Mesenchymal stem cell (in vitro differentiated cells and primary cell): ENCODE measurements around the gene SLC4A5.
"Not testable (repeated sequence)": the region's sequence is repeated elsewhere in the genome, so short reads cannot be mapped to it uniquely, and the experiment has no call there.

Source experiments
- DNase-seq: peaks from one replicate; pipeline ENCODE4 v3.0.0-alpha.2; 2013
- H2AFZ ChIP-seq: one replicate; pipeline ENCODE4 v1.6.1; 2013; ENCODE audit warnings: low read depth, mild to moderate bottlenecking, control low read depth, inconsistent platforms, low read length, moderate library complexity
- H2AK5ac ChIP-seq: 2 replicates; pipeline ENCODE4 v1.6.1; 2013; ENCODE audit warnings: low read length, moderate library complexity, mild to moderate bottlenecking, inconsistent platforms; ENCODE audit not compliant: severe bottlenecking
- H2BK120ac ChIP-seq: one replicate; pipeline ENCODE4 v1.6.1; 2013; ENCODE audit warnings: low read depth, mild to moderate bottlenecking, inconsistent platforms, low read length, moderate library complexity
- H2BK12ac ChIP-seq, 2 experiments: one replicate each; pipeline ENCODE4 v1.6.1; 2013; ENCODE audit warnings: inconsistent platforms in 2 of 2, low read length in 2 of 2, mild to moderate bottlenecking in 2 of 2, moderate library complexity in 2 of 2, control low read depth in 1 of 2
- H2BK15ac ChIP-seq: one replicate; pipeline ENCODE4 v1.6.1; 2013; ENCODE audit warnings: mild to moderate bottlenecking, low read depth, inconsistent platforms; ENCODE audit not compliant: poor library complexity, severe bottlenecking
- H2BK5ac ChIP-seq: 2 replicates; pipeline ENCODE4 v1.6.1; 2013; ENCODE audit warnings: low read depth, mild to moderate bottlenecking, low read length, control low read depth, inconsistent platforms; ENCODE audit not compliant: poor library complexity, severe bottlenecking
- H3K14ac ChIP-seq, 2 experiments: one replicate each; pipeline ENCODE4 v1.6.1; 2013; ENCODE audit warnings: inconsistent platforms in 2 of 2, low read length in 2 of 2, control low read depth in 1 of 2, mild to moderate bottlenecking in 1 of 2, moderate library complexity in 1 of 2
- H3K18ac ChIP-seq, 2 experiments: one replicate each; pipeline ENCODE4 v1.6.1; 2013; ENCODE audit warnings: inconsistent platforms in 2 of 2, low read length in 2 of 2, control low read depth in 1 of 2, low read depth in 1 of 2, mild to moderate bottlenecking in 1 of 2
- H3K23ac ChIP-seq, 2 experiments: one replicate each; pipeline ENCODE4 v1.6.1; 2013; ENCODE audit warnings: inconsistent platforms in 2 of 2, low read length in 2 of 2, mild to moderate bottlenecking in 2 of 2, moderate library complexity in 2 of 2, control low read depth in 1 of 2
- H3K27ac ChIP-seq: 2 replicates; pipeline ENCODE4 v1.5.1; 2013; ENCODE audit warnings: mild to moderate bottlenecking, moderate library complexity, low read length, control low read depth, inconsistent platforms; ENCODE audit not compliant: poor library complexity, severe bottlenecking
- H3K27me3 ChIP-seq, 2 experiments: 2 replicates each; pipeline versions ENCODE4 v1.6.1 to v1.7.0; 2013; ENCODE audit warnings: low read length in 2 of 2, mild to moderate bottlenecking in 2 of 2, moderate library complexity in 2 of 2, control low read depth in 1 of 2, inconsistent platforms in 1 of 2; ENCODE audit not compliant: control insufficient read depth in 1 of 2, insufficient read depth in 1 of 2
- H3K36me3 ChIP-seq, 2 experiments: 2 replicates each; pipeline versions ENCODE4 v1.6.1 to v1.7.0; 2013; ENCODE audit warnings: low read length in 2 of 2, control low read depth in 1 of 2, inconsistent platforms in 1 of 2, low read depth in 1 of 2, mild to moderate bottlenecking in 1 of 2; ENCODE audit not compliant: insufficient read depth in 2 of 2, control insufficient read depth in 1 of 2
- H3K4ac ChIP-seq, 2 experiments: one replicate each; pipeline ENCODE4 v1.6.1; 2013; ENCODE audit warnings: inconsistent platforms in 2 of 2, low read length in 2 of 2, mild to moderate bottlenecking in 2 of 2, moderate library complexity in 2 of 2, control low read depth in 1 of 2, low read depth in 1 of 2
- H3K4me1 ChIP-seq: 2 replicates; pipeline ENCODE4 v1.6.1; 2013; ENCODE audit warnings: low read depth, low read length, control low read depth; ENCODE audit not compliant: control insufficient read depth, insufficient read depth
- H3K4me2 ChIP-seq: 2 replicates; pipeline ENCODE4 v1.6.1; 2013; ENCODE audit warnings: low read length, mild to moderate bottlenecking, inconsistent platforms; ENCODE audit not compliant: poor library complexity, severe bottlenecking
- H3K4me3 ChIP-seq, 2 experiments: 2 replicates each; pipeline versions ENCODE4 v1.5.1 to v1.7.0; 2013; ENCODE audit warnings: low read length in 2 of 2, mild to moderate bottlenecking in 2 of 2, control low read depth in 1 of 2, low read depth in 1 of 2; ENCODE audit not compliant: insufficient read depth in 1 of 2
- H3K79me1 ChIP-seq: replicated peaks from 2 replicates; pipeline ENCODE4 v1.6.1; 2013; ENCODE audit warnings: mild to moderate bottlenecking, control low read depth, low read length, inconsistent platforms; ENCODE audit not compliant: poor library complexity, severe bottlenecking
- H3K9ac ChIP-seq: 2 replicates; pipeline ENCODE4 v1.7.0; 2013; ENCODE audit warnings: mild to moderate bottlenecking, low read length, moderate library complexity
- H3K9me3 ChIP-seq: 2 replicates; pipeline ENCODE4 v1.7.0; 2013; ENCODE audit warnings: mild to moderate bottlenecking, low read length; ENCODE audit not compliant: control insufficient read depth
- H4K8ac ChIP-seq: one replicate; pipeline ENCODE4 v1.6.1; 2013; ENCODE audit warnings: inconsistent platforms, mild to moderate bottlenecking, low read length, moderate library complexity
- H4K91ac ChIP-seq: one replicate; pipeline ENCODE4 v1.6.1; 2013; ENCODE audit warnings: mild to moderate bottlenecking, low read length, inconsistent platforms
- WGBS: methylation state at CpG from one replicate; pipeline ENCODE4 v1.1.7; 2013; ENCODE audit warnings: mixed read lengths; 5-methylcytosine and 5-hydroxymethylcytosine counted together

SLC4A5 gene

GRCh38 chr2:74188696-74189095 lies 154.5 kb downstream of the SLC4A5 start:
- Histone ChIP-seq H3K4me2 (no peak overlapping the region), H2AK5ac (no peak overlapping the region), H3K4me1 (peaks cover 6% of the 10 kb centered on the region), H2BK15ac (no peak overlapping the region), H3K36me3 (no peaks in the 10 kb centered on the region), H3K9ac (no peak overlapping the region), H3K9me3 (no peaks in the 10 kb centered on the region), H4K8ac (no peak overlapping the region), H3K14ac (no peak overlapping the region), H3K79me1 (no peaks in the 10 kb centered on the region), H3K27me3 (peaks cover 6 to 10% of the 10 kb centered on the region in 2 experiments), H3K27ac (no peak overlapping the region), H2BK5ac (no peak overlapping the region), H3K23ac (no peak overlapping the region), H3K4me3 (no peak overlapping the region), H2BK120ac (no peak overlapping the region), H2AFZ (no peak overlapping the region), H4K91ac (no peak overlapping the region), H2BK12ac (no peak overlapping the region), H3K4ac (no peak overlapping the region), H3K18ac (no peak overlapping the region)
- no peak for DNase-seq
- 100% methylated on average over 2 of the region's 3 CpGs for WGBS

DNA sequence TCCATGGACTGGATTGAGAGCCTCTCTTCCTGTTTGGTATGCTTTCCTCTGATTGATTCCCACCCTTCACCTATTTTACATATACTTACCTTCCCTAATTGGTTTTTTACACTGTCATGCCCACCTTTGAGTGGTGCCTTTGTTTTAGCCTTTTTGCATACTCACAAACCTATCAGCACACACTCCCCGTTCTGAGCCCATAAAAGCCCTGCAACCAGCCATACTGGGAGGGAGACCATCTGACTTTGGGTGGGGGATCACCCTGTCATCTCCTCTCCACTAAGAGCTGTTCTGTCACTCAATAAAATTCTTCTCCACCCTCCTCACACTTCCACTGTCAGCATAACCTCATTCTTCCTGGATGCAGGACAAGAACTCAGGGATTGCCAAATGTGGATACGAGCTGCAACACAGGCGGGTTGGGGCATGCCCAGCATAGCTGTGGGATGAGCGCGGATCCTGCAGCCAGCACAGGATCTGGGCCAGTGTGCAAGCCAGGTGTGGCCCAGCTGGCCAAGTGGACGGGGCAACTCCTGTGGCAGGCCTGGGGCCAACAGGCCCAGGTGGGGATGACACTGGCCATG lies 155.1 kb downstream of the SLC4A5 start:
- H4K8ac ChIP-seq, result peak overlapping the region; percentile 57
- H3K4me3 ChIP-seq, result no peak overlapping the region
- no peak overlapping the region for H3K27ac ChIP-seq
- peaks cover 6 to 10% of the 10 kb centered on the region in 2 experiments for H3K27me3 ChIP-seq
- peak overlapping the region; percentile 80 for H4K91ac ChIP-seq
- peak overlapping the region in 1 of 2 experiments; percentile 6 for H3K18ac ChIP-seq
- no peak overlapping the region for H2AK5ac ChIP-seq
- H3K23ac ChIP-seq, result no peak overlapping the region
- H2BK12ac ChIP-seq, result no peak overlapping the region
- peaks cover 6% of the 10 kb centered on the region for H3K4me1 ChIP-seq
- H2BK120ac ChIP-seq, result no peak overlapping the region
- H3K9ac ChIP-seq, result no peak overlapping the region
- peak; percentile 41 for DNase-seq
- peak overlapping the region; percentile 66 for H2AFZ ChIP-seq
- H3K36me3 ChIP-seq, result no peaks in the 10 kb centered on the region
- peak overlapping the region in 1 of 2 experiments; percentile 44 for H3K14ac ChIP-seq
- H3K79me1 ChIP-seq, result no peaks in the 10 kb centered on the region
- H2BK5ac ChIP-seq, result no peak overlapping the region
- H3K9me3 ChIP-seq, result no peaks in the 10 kb centered on the region
- H2BK15ac ChIP-seq, result no peak overlapping the region
- 68% methylated on average over 6 of the region's 6 CpGs for WGBS
- H3K4ac ChIP-seq, result peak overlapping the region in 1 of 2 experiments; percentile 24
- no peak overlapping the region for H3K4me2 ChIP-seq

- H4K91ac ChIP-seq, H2AK5ac ChIP-seq: not testable (repeated sequence)
- 97% methylated on average over 15 of the region's 15 CpGs for WGBS
Measured at GRCh38 chr2:74186706-74187105, 156.5 kb downstream of the SLC4A5 start.

GRCh38 chr2:74186038-74186437 lies 157.2 kb downstream of the SLC4A5 start:
- Histone ChIP-seq H3K36me3 (no peaks in the 10 kb centered on the region), H3K9ac (no peak overlapping the region), H3K27ac (no peak overlapping the region), H3K18ac (no peak overlapping the region), H2AFZ (no peak overlapping the region), H2BK12ac (no peak overlapping the region), H3K79me1 (no peaks in the 10 kb centered on the region), H3K14ac (no peak overlapping the region), H3K9me3 (no peaks in the 10 kb centered on the region), H3K23ac (no peak overlapping the region), H2AK5ac (no peak overlapping the region), H3K4ac (no peak overlapping the region), H4K91ac (no peak overlapping the region), H2BK5ac (no peak overlapping the region), H3K27me3 (peaks cover 0 to 1% of the 10 kb centered on the region in 2 experiments), H3K4me2 (no peak overlapping the region), H4K8ac (no peak overlapping the region), H2BK15ac (no peak overlapping the region), H3K4me3 (no peak overlapping the region), H2BK120ac (no peak overlapping the region), H3K4me1 (peaks cover 6% of the 10 kb centered on the region)
- WGBS, result 94% methylated on average over 9 of the region's 9 CpGs
- DNase-seq, result no peak

More at GRCh38 chr2:74186706-74187105, 156.5 kb downstream of the SLC4A5 start:
- H3K9ac ChIP-seq, H2BK120ac ChIP-seq, H3K4me2 ChIP-seq, H3K23ac ChIP-seq, H3K4me1 ChIP-seq, H3K79me1 ChIP-seq, H3K36me3 ChIP-seq, H2BK12ac ChIP-seq, H2BK5ac ChIP-seq, H2BK15ac ChIP-seq, H3K27me3 ChIP-seq, H3K4me3 ChIP-seq, H3K9me3 ChIP-seq, H4K8ac ChIP-seq, H2AFZ ChIP-seq, H3K18ac ChIP-seq, H3K14ac ChIP-seq, H3K27ac ChIP-seq, DNase-seq, H3K4ac ChIP-seq: not testable (repeated sequence)
